B cell (primary cell): ENCODE results near the gene GEMIN4.

Source experiments
- EZH2 ChIP-seq: IDR thresholded peaks from 2 replicates; pipeline ENCODE4 v1.6.1; 2012; ENCODE audit warnings: borderline replicate concordance, low read depth, mild to moderate bottlenecking, moderate library complexity, low read length; ENCODE audit not compliant: insufficient read depth, poor library complexity, severe bottlenecking
- TF ChIP-seq, protein P1 (sequence below): fragments of 200-600 bp; IDR thresholded peaks from one replicate; pipeline ENCODE4 v1.8.0; 2022; ENCODE audit warnings: antibody characterized with exemption, mild to moderate bottlenecking

- TF ChIP-seq, protein P1, sequence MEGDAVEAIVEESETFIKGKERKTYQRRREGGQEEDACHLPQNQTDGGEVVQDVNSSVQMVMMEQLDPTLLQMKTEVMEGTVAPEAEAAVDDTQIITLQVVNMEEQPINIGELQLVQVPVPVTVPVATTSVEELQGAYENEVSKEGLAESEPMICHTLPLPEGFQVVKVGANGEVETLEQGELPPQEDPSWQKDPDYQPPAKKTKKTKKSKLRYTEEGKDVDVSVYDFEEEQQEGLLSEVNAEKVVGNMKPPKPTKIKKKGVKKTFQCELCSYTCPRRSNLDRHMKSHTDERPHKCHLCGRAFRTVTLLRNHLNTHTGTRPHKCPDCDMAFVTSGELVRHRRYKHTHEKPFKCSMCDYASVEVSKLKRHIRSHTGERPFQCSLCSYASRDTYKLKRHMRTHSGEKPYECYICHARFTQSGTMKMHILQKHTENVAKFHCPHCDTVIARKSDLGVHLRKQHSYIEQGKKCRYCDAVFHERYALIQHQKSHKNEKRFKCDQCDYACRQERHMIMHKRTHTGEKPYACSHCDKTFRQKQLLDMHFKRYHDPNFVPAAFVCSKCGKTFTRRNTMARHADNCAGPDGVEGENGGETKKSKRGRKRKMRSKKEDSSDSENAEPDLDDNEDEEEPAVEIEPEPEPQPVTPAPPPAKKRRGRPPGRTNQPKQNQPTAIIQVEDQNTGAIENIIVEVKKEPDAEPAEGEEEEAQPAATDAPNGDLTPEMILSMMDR = no peak
- TF ChIP-seq EZH2 = no peak
These were observed 31.1 kb downstream of the GEMIN4 start for GRCh38 chr17:720706-721539.
